Brain microvascular endothelial cell (primary cell): ENCODE data around the gene PRG3.

ENCODE experiments used
- DNase-seq: peaks from one replicate; pipeline ENCODE4 v3.0.0-alpha.2; 2020
- H3K27ac ChIP-seq: fragments of 250-450 bp; sonication (Bioruptor Pico); 2 replicates; pipeline ENCODE4 v1.5.1; 2020; ENCODE audit warnings: mild to moderate bottlenecking, moderate library complexity
- H3K27me3 ChIP-seq: fragments of 250-450 bp; sonication (Bioruptor Pico); replicated peaks from 2 replicates; pipeline ENCODE4 v1.5.1; 2020; ENCODE audit warnings: mild to moderate bottlenecking
- H3K36me3 ChIP-seq: fragments of 250-450 bp; sonication (Bioruptor Pico); replicated peaks from 2 replicates; pipeline ENCODE4 v1.5.1; 2020; ENCODE audit warnings: mild to moderate bottlenecking
- H3K4me3 ChIP-seq: 2 replicates; pipeline ENCODE4 v1.5.1; 2011; ENCODE audit warnings: low read depth, mild to moderate bottlenecking, control low read depth, low read length, moderate library complexity
- CTCF ChIP-seq: IDR thresholded peaks from 2 replicates; pipeline ENCODE4 v1.5.1; 2011; ENCODE audit warnings: low read depth, mild to moderate bottlenecking, moderate library complexity, low read length, control low read depth, inconsistent platforms; ENCODE audit errors: missing control alignments
- in situ Hi-C: cut with HindIII; loops from 2 replicates; pipeline ENCODE4 v1.10.0; 2017; ENCODE audit warnings: low sequenced_read_pairs, low pct_ligation_motif_present

PRG3 gene

GRCh38 chr11:57391111-57391510 is 10.2 kb upstream of the PRG3 start:
- in situ Hi-C loops: no loop called here
- peaks cover 5% of the 10 kb centered on the region for H3K27me3 ChIP-seq
- H3K36me3 ChIP-seq: no peaks in the 10 kb centered on the region
- H3K4me3 ChIP-seq: no peak overlapping the region
- DNase-seq: no peak
- no peak for TF ChIP-seq CTCF
- no peak overlapping the region for H3K27ac ChIP-seq

GRCh38 chr11:57390535-57390934 is 9.6 kb upstream of the PRG3 start, which contains the start of gene PRG2:
PRG2 (minus strand) TSS chr11:57390650; CDS start chr11:57389944, 706 bp downstream.
- in situ Hi-C loops: no loop called here
- TF ChIP-seq CTCF: no peak

GRCh38 chr11:57387289-57388030 is 6.5 kb upstream of the PRG3 start:
- Histone ChIP-seq H3K27ac (no peak overlapping the region), H3K4me3 (no peak overlapping the region), H3K36me3 (no peaks in the 10 kb centered on the region), H3K27me3 (peaks cover 5% of the 10 kb centered on the region)
- in situ Hi-C loops: no loop called here
- no peak for TF ChIP-seq CTCF
- no peak for DNase-seq

More at GRCh38 chr11:57390535-57390934, 9.6 kb upstream of the PRG3 start, which contains the start of gene PRG2:
- H3K27ac ChIP-seq: no peak within 1 kb of the TSS
- DNase-seq: no peak
- H3K4me3 ChIP-seq: no peak within 1 kb of the TSS
- no peaks in the 10 kb centered on the region for H3K36me3 ChIP-seq
- H3K27me3 ChIP-seq: peaks cover 5% of the 10 kb centered on the region

GRCh38 chr11:57386178-57386940 is 5.4 kb upstream of the PRG3 start:
- no peak for TF ChIP-seq CTCF
- in situ Hi-C loops: no loop called here
- Histone ChIP-seq H3K27ac (no peak overlapping the region), H3K27me3 (peaks cover 5% of the 10 kb centered on the region), H3K36me3 (no peaks in the 10 kb centered on the region), H3K4me3 (no peak overlapping the region)
- DNase-seq: no peak

- DNase-seq: no peak
- H3K27me3 ChIP-seq: no peaks in the 10 kb centered on the region
- in situ Hi-C loops: no loop called here
Measured at GRCh38 chr11:57379732-57380131, 1.2 kb downstream of the PRG3 start.

More at GRCh38 chr11:57379732-57380131, 1.2 kb downstream of the PRG3 start:
- Histone ChIP-seq H3K36me3 (no peaks in the 10 kb centered on the region), H3K27ac (no peak overlapping the region), H3K4me3 (no peak overlapping the region)
- TF ChIP-seq CTCF: no peak
